ENCODE data around the gene ISX. TPM values are rescaled to one million over a fixed set of nuclear protein-coding genes. Genes with fewer than 3 reads are reported as not detected.
A peak's percentile ranks its signal among the peaks of the same experiment; 100 is the strongest.

Gene ISX
- 100 to 1,000 TPM in 1 of 3 donors, 10 to 100 TPM in 2; 35.3 to 104 (median 50.3) TPM for total RNA-seq
- long read RNA-seq, donor 1, transcript ISX-201 (4 exons, 3,384 nt), result major isoform, 49 of 58 reads
- long read RNA-seq, donor 1, transcript ISX-202 (5 exons, 3,094 nt), result minor isoform, 5 of 58 reads
- long read RNA-seq, donor 1, partial matches to known transcripts, result 2 of 58 reads
- long read RNA-seq, donor 1, other reads (novel, unspliced or antisense), result 2 of 58 reads
- long read RNA-seq, donor 2, transcript ISX-201 (4 exons, 3,384 nt), result major isoform, 14 of 21 reads
- long read RNA-seq, donor 2, partial matches to known transcripts, result 3 of 21 reads
- long read RNA-seq, donor 2, other reads (novel, unspliced or antisense), result 3 of 21 reads

- no peaks in the 10 kb centered on the region for H3K9me3 ChIP-seq
- no peak for TF ChIP-seq CTCF (IDR thresholded peaks at IDR 0.05)
- H3K4me3 ChIP-seq, result peak within 1 kb of the TSS; percentile 27
- no peaks in the 10 kb centered on the region for H3K36me3 ChIP-seq (ENCODE audit: low read depth)
- DNase-seq, result peak; percentile 78 to 80 (median 79)
- ATAC-seq, result peak; percentile 84
- peaks cover 8% of the 10 kb centered on the region for H3K4me1 ChIP-seq (ENCODE audit: low read depth)
- intact Hi-C loops (cut with DNase I, micrococcal nuclease), result no loop called here
Observed at GRCh38 chr22:35065796-35066218, at the start of gene ISX. TSS of gene ISX (plus strand) at chr22:35066158. CDS start at chr22:35067088, 930 bp downstream.

DNA sequence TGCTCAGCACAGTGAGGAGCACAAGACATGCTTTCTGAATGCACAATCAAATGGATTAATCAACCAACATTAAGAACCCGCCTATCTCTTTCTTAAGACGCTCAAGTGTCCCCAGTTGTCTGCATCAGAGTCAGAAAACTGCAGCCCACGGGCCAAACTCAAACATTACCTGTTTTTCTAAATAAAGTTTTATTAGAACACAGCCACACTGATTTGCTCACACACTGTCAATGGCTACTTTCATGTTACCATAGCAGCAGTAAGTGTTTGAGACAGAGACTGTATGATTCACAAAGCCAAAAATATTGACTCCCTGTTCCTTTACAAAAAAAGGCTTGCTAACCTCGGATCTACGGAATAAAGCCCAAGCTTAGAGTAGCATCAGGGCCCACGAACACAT, 49.0 kb upstream of the ISX start:
- H3K4me1 ChIP-seq (ENCODE audit: low read depth), result peaks cover 11% of the 10 kb centered on the region
- no peaks in the 10 kb centered on the region for H3K36me3 ChIP-seq (ENCODE audit: low read depth)
- DNase-seq (no peak), ATAC-seq (no peak)
- H3K9me3 ChIP-seq, result no peaks in the 10 kb centered on the region
- TF ChIP-seq CTCF (IDR thresholded peaks at IDR 0.05), result no peak
- H3K4me3 ChIP-seq, result no peak overlapping the region
- intact Hi-C loops (cut with DNase I, micrococcal nuclease), result no loop called here

DNA sequence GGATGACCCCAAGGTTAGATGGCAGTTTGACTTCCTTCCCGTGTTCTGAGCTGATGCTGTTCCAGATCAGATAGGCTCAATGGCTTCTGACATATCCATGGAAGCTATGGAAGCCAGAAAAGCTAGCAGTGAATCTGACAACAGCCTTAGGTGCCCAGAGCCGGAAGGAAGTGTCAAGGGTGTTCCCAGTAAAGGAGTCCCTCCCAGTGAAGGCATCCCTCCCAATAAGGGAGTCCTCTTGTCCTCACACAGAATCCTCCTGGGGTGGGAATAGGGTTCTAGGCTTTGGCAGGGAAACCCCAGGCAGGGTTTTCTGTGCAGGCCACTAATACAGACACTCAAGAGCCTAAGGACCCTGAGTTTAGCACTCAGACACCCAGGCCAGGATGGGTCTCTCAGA, 47.0 kb upstream of the ISX start:
- ATAC-seq, result no peak
- intact Hi-C loops (cut with DNase I, micrococcal nuclease), result no loop called here
- no peaks in the 10 kb centered on the region for H3K36me3 ChIP-seq (ENCODE audit: low read depth)

DNA sequence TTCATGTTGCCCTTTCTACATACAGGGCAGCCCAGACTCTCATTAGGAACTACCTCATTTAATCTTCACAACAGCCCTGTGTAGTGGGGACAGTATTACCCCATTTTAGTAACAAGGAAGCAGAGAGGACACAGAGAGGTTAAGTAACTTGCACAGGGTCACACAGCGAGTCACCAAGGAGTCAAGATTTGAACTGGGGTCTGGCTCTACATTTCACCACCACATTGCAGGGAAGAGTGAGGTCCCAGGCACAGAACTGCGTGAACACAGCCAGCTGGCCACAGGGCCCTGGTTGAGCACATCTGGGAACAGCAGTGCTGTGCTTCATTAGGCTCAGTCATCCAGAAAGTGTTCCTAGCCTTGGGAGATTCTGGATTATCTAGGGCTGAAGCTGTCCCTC, 45.4 kb upstream of the ISX start:
- no peaks in the 10 kb centered on the region for H3K9me3 ChIP-seq
- TF ChIP-seq CTCF (IDR thresholded peaks at IDR 0.05), result no peak
- H3K4me1 ChIP-seq (ENCODE audit: low read depth), result peaks cover 14% of the 10 kb centered on the region
- no peaks in the 10 kb centered on the region for H3K36me3 ChIP-seq (ENCODE audit: low read depth)
- peak; percentile 1 for ATAC-seq
- no peak for DNase-seq
- H3K4me3 ChIP-seq, result no peak overlapping the region
- intact Hi-C loops (cut with DNase I, micrococcal nuclease), result no loop called here

More for the DNA sequence above, 47.0 kb upstream of the ISX start:
- Histone ChIP-seq H3K4me1 (ENCODE audit: low read depth) (peaks cover 12% of the 10 kb centered on the region), H3K9me3 (no peaks in the 10 kb centered on the region), H3K4me3 (no peak overlapping the region)
- TF ChIP-seq CTCF (IDR thresholded peaks at IDR 0.05), result no peak
- DNase-seq, result no peak

DNA sequence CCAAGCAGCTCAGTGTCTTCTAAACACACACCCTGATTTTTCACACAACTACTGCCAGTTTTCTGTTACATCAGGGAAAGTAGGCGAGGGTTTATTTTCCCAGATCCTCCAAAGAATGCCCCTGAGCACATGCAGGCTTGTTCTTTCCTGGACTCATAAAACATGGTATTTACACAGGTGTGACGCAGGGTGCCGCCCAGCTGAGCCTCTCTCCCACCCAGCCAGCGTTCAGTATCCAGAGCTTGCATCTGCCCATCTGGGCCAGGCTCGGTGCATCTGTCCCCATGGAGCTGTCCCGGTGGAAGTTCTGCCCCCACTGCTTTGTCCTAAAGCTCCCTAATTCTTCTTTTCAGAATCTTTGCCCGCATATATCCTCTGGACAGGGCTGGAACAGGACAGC, 44.8 kb upstream of the ISX start:
- H3K9me3 ChIP-seq, result no peaks in the 10 kb centered on the region
- peaks cover 14% of the 10 kb centered on the region for H3K4me1 ChIP-seq (ENCODE audit: low read depth)
- no peak for TF ChIP-seq CTCF (IDR thresholded peaks at IDR 0.05)
- intact Hi-C loops (cut with DNase I, micrococcal nuclease), result no loop called here
- peak; percentile 77 to 82 (median 81) for DNase-seq
- no peak overlapping the region for H3K4me3 ChIP-seq
- H3K36me3 ChIP-seq (ENCODE audit: low read depth), result no peaks in the 10 kb centered on the region
- ATAC-seq, result peak; percentile 96
